Keratinocyte (primary cell): ENCODE measurements around the gene KCNG3.

Source experiments
- EZH2 ChIP-seq: IDR thresholded peaks from one replicate; pipeline ENCODE4 v1.6.1; 2012; ENCODE audit warnings: inconsistent platforms, mild to moderate bottlenecking, low read length, moderate library complexity
- TF ChIP-seq, protein P1 (sequence below), 3 experiments: IDR thresholded peaks in 1 of 3; conservative IDR thresholded peaks in 1 of 3; optimal IDR thresholded peaks in 1 of 3; 2 replicates in 2 of 3; 3 replicates in 1 of 3; pipeline versions ENCODE3 to v1.5.1; 2011; ENCODE audit warnings: low read length in 3 of 3, mild to moderate bottlenecking in 3 of 3, moderate library complexity in 2 of 3, control low read depth in 1 of 3, inconsistent platforms in 1 of 3; ENCODE audit not compliant: insufficient read depth in 2 of 3; ENCODE audit errors: extremely low read depth in 1 of 3

DNA sequence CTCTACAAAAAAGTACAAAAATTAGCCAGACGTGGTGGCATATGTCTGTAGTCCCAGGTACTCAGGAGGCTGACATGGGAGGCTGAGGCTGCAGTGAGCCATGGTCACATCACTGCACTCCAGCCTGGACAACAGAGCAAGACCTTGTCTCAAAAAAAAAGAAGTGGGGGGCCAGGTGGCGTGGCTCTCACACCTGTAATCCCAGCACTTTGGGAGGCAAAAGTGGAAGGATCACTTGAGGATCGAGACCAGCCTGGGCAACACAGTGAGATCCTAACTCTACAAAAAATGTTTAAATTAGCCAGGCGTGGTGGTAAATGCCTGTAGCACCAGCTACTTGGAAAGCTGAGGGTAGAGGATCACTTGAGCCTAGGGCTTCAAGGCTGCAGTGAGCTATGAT, 23.1 kb downstream of the KCNG3 start:
- TF ChIP-seq, protein P1, sequence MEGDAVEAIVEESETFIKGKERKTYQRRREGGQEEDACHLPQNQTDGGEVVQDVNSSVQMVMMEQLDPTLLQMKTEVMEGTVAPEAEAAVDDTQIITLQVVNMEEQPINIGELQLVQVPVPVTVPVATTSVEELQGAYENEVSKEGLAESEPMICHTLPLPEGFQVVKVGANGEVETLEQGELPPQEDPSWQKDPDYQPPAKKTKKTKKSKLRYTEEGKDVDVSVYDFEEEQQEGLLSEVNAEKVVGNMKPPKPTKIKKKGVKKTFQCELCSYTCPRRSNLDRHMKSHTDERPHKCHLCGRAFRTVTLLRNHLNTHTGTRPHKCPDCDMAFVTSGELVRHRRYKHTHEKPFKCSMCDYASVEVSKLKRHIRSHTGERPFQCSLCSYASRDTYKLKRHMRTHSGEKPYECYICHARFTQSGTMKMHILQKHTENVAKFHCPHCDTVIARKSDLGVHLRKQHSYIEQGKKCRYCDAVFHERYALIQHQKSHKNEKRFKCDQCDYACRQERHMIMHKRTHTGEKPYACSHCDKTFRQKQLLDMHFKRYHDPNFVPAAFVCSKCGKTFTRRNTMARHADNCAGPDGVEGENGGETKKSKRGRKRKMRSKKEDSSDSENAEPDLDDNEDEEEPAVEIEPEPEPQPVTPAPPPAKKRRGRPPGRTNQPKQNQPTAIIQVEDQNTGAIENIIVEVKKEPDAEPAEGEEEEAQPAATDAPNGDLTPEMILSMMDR (optimal IDR thresholded peaks at IDR 0.05 in 1 of 3, IDR thresholded peaks at IDR 0.05 in 1 of 3, conservative IDR thresholded peaks at IDR 0.05 in 1 of 3; ENCODE audit: extremely low read depth in 1 of 3, insufficient read depth in 2 of 3, low read length in 3 of 3), result no peak
- no peak for TF ChIP-seq EZH2
